Testis (tissue), 3 donors: ENCODE measurements around the gene THAP10. TPM values are rescaled to one million over a fixed set of nuclear protein-coding genes. Genes with fewer than 3 reads are reported as not detected.

Source experiments
- DNase-seq: peaks from one replicate; pipeline ENCODE4 v3.0.0-alpha.2; 2019
- H3K27ac ChIP-seq, 2 donors: fragments of 200-600 bp; sonication (generic); one replicate each; pipeline ENCODE4 v1.5.1; 2019
- H3K27me3 ChIP-seq: fragments of 200-600 bp; sonication (generic); one replicate; pipeline ENCODE4 v1.5.1; 2019
- H3K36me3 ChIP-seq: fragments of 200-600 bp; sonication (generic); one replicate; pipeline ENCODE4 v1.5.1; 2017; ENCODE audit warnings: low read depth; ENCODE audit errors: missing control alignments
- H3K4me1 ChIP-seq: fragments of 200-600 bp; sonication (generic); one replicate; pipeline ENCODE4 v1.5.1; 2019
- H3K4me3 ChIP-seq, 2 donors: fragments of 200-600 bp; sonication (generic); one replicate each; pipeline ENCODE4 v1.5.1; 2017 to 2019
- H3K9me3 ChIP-seq: fragments of 200-600 bp; sonication (generic); one replicate; pipeline ENCODE4 v1.5.1; 2017
- CTCF ChIP-seq, 3 experiments: fragments of 450-650 bp in 2 of 3; fragments of 200-600 bp in 1 of 3; sonication (generic) in 1 of 3; IDR thresholded peaks; one replicate each; pipeline ENCODE4 v1.5.1; 2016 to 2019; ENCODE audit warnings: antibody characterized with exemption in 3 of 3, mild to moderate bottlenecking in 2 of 3, moderate library complexity in 1 of 3
- POLR2A ChIP-seq: fragments of 450-650 bp; IDR thresholded peaks from one replicate; pipeline ENCODE4 v1.6.1; 2017; ENCODE audit warnings: antibody characterized with exemption, mild to moderate bottlenecking, moderate library complexity
- WGBS, 2 donors: methylation state at CpG; one replicate each; pipeline ENCODE4 v1.1.5; 2018; 5-methylcytosine and 5-hydroxymethylcytosine counted together
- intact Hi-C: fragments of 100-400 bp; cut with DNase I; formaldehyde crosslinking; loops from one replicate; pipeline ENCODE4 v1.15.1; 2023; ENCODE audit warnings: low total_unique reads
- polyA plus RNA-seq: library from polyadenylated mRNA; stranded (reverse); fragments of 350-450 nt; fragmentation: Illumina TruSeq; extraction: RNeasy Lipid Tissue Mini Kit (QIAGEN cat#74804); gene quantifications from one replicate; pipeline ENCODE4 v1.2.3, GENCODE V29; 2014; ENCODE audit warnings: low read depth, low replicate concordance; ENCODE audit not compliant: insufficient read depth
- total RNA-seq, 2 donors: library from RNA; depleted of rRNA; stranded (reverse); fragments of >200 nt; gene quantifications; one replicate each; pipeline ENCODE4 v1.2.3, GENCODE V29; 2016

Gene THAP10
- total and polyA plus RNA-seq, 3 donors from 2014 or later: 4.5 to 6.5 (median 6.1) TPM

GRCh38 chr15:70855764-70856163, 36.5 kb downstream of the THAP10 start:
- TF ChIP-seq POLR2A (no peak), CTCF (IDR thresholded peaks at IDR 0.05) (no peak)

GRCh38 chr15:70854666-70854976, 37.6 kb downstream of the THAP10 start:
- TF ChIP-seq POLR2A (no peak), CTCF (IDR thresholded peaks at IDR 0.05) (no peak)
- DNase-seq: no peak
- intact Hi-C loops: no loop called here

More at GRCh38 chr15:70855764-70856163, 36.5 kb downstream of the THAP10 start:
- intact Hi-C loops: no loop called here
- WGBS, 2 donors: 86 to 90% methylated on average over 2 of the region's 2 CpGs
- Histone ChIP-seq H3K4me1 (peaks cover 16% of the 10 kb centered on the region), H3K4me3 (no peak overlapping the region), H3K27me3 (no peaks in the 10 kb centered on the region), H3K36me3 (no peaks in the 10 kb centered on the region), H3K27ac (no peak overlapping the region), H3K9me3 (no peaks in the 10 kb centered on the region)
- DNase-seq: no peak

GRCh38 chr15:70853973-70854665, 38.1 kb downstream of the THAP10 start, which contains the start of gene LARP6:
LARP6 (minus strand) TSS chr15:70854157; CDS start chr15:70854088, 69 bp downstream.
- Histone ChIP-seq H3K36me3 (no peaks in the 10 kb centered on the region), H3K27ac (peak within 1 kb of the TSS; percentile 87 to 92), H3K9me3 (no peaks in the 10 kb centered on the region), H3K4me1 (peaks cover 14% of the 10 kb centered on the region), H3K4me3 (peak within 1 kb of the TSS; percentile 71 to 74), H3K27me3 (no peaks in the 10 kb centered on the region)
- WGBS, 2 donors: 0% methylated on average over 2 to 36 of the region's 78 CpGs
- DNase-seq: peak; percentile 52
- no peak for TF ChIP-seq POLR2A
- intact Hi-C loops: no loop called here

More at GRCh38 chr15:70854666-70854976, 37.6 kb downstream of the THAP10 start:
- H3K4me1 ChIP-seq: peaks cover 16% of the 10 kb centered on the region
- peak overlapping the region; percentile 71 to 74 for H3K4me3 ChIP-seq
- no peaks in the 10 kb centered on the region for H3K36me3 ChIP-seq
- WGBS, 2 donors: 25 to 29% methylated on average over 4 of the region's 4 CpGs
- H3K9me3 ChIP-seq: no peaks in the 10 kb centered on the region
- peak overlapping the region; percentile 87 to 92 for H3K27ac ChIP-seq
- no peaks in the 10 kb centered on the region for H3K27me3 ChIP-seq

GRCh38 chr15:70853318-70853972, 38.8 kb downstream of the THAP10 start:
- TF ChIP-seq CTCF (IDR thresholded peaks at IDR 0.05): no peak
- TF ChIP-seq POLR2A: no peak
- peak; percentile 35 for DNase-seq
- Histone ChIP-seq H3K4me3 (peak overlapping the region; percentile 71 to 74), H3K4me1 (peaks cover 12% of the 10 kb centered on the region), H3K9me3 (no peaks in the 10 kb centered on the region), H3K36me3 (no peaks in the 10 kb centered on the region), H3K27me3 (no peaks in the 10 kb centered on the region), H3K27ac (peak overlapping the region; percentile 73 to 92)
- intact Hi-C loops: no loop called here
- 0 to 2% methylated on average over 32 to 39 of the region's 54 CpGs for WGBS, 2 donors

GRCh38 chr15:70852501-70853317, 39.5 kb downstream of the THAP10 start:
- peaks cover 12% of the 10 kb centered on the region for H3K4me1 ChIP-seq
- DNase-seq: no peak

More at GRCh38 chr15:70852501-70853317, 39.5 kb downstream of the THAP10 start:
- peak overlapping the region; percentile 71 to 74 for H3K4me3 ChIP-seq
- peak overlapping the region; percentile 73 to 92 for H3K27ac ChIP-seq
- WGBS, 2 donors: 17 to 40% methylated on average over 10 to 11 of the region's 11 CpGs
- no peaks in the 10 kb centered on the region for H3K9me3 ChIP-seq
- TF ChIP-seq CTCF (IDR thresholded peaks at IDR 0.05): no peak
- TF ChIP-seq POLR2A: no peak
- H3K36me3 ChIP-seq: no peaks in the 10 kb centered on the region
- no peaks in the 10 kb centered on the region for H3K27me3 ChIP-seq
- intact Hi-C loops: no loop called here
